Neural cell (in vitro differentiated cells): ENCODE data around the gene PCDH1.

ENCODE experiments used
- EP300 ChIP-seq: fragments of 450-650 bp; conservative IDR thresholded peaks from 2 replicates; pipeline ENCODE4 v1.6.1; 2014; ENCODE audit warnings: antibody characterized with exemption, mild to moderate bottlenecking, moderate library complexity; ENCODE audit not compliant: poor library complexity, severe bottlenecking
- EZH2 ChIP-seq: fragments of 200-600, 300-800 bp; shearing (Covaris generic), sonication (generic); IDR thresholded peaks from 2 replicates; pipeline ENCODE4 v1.6.1; 2014; ENCODE audit warnings: antibody characterized with exemption, low read length, borderline replicate concordance, mild to moderate bottlenecking; ENCODE audit not compliant: insufficient read depth, poor library complexity, severe bottlenecking
- MXI1 ChIP-seq: fragments of 450-650 bp; conservative IDR thresholded peaks from 2 replicates; pipeline ENCODE4 v1.6.1; 2014; ENCODE audit warnings: antibody characterized with exemption, mild to moderate bottlenecking; ENCODE audit not compliant: poor library complexity, severe bottlenecking
- SMC3 ChIP-seq: fragments of 450-650 bp; conservative IDR thresholded peaks from 2 replicates; pipeline ENCODE4 v1.6.1; 2014; ENCODE audit warnings: antibody characterized with exemption, mild to moderate bottlenecking, moderate library complexity; ENCODE audit not compliant: poor library complexity
- TAF1 ChIP-seq: IDR thresholded peaks from 2 replicates; pipeline ENCODE4 v1.6.1; 2012; ENCODE audit warnings: low read depth
- TF ChIP-seq, protein P1 (sequence below): fragments of 450-650 bp; IDR thresholded peaks from 2 replicates; pipeline ENCODE4 v1.5.1; 2014; ENCODE audit warnings: antibody characterized with exemption, mild to moderate bottlenecking, moderate library complexity; ENCODE audit not compliant: poor library complexity, severe bottlenecking

DNA sequence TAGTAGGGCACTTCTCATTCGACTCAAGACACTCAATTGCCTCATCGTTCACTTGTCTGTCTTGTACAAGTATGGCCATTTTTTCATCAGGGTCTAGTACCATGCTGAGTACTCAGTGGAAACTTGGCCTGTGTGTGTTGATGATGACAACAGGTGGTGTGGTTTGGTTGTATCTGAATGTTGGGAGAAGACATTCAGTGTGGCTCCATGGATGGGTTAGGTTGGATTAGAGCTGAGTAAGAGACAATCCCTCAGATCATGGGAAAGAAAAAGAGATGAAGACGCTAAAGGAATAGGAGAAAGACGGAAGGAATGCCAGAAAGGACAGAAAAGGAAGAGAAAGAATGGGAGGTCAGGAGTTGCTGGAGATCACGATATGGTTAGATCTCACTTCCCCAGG, 17.0 kb downstream of the PCDH1 start:
- TF ChIP-seq, protein P1, sequence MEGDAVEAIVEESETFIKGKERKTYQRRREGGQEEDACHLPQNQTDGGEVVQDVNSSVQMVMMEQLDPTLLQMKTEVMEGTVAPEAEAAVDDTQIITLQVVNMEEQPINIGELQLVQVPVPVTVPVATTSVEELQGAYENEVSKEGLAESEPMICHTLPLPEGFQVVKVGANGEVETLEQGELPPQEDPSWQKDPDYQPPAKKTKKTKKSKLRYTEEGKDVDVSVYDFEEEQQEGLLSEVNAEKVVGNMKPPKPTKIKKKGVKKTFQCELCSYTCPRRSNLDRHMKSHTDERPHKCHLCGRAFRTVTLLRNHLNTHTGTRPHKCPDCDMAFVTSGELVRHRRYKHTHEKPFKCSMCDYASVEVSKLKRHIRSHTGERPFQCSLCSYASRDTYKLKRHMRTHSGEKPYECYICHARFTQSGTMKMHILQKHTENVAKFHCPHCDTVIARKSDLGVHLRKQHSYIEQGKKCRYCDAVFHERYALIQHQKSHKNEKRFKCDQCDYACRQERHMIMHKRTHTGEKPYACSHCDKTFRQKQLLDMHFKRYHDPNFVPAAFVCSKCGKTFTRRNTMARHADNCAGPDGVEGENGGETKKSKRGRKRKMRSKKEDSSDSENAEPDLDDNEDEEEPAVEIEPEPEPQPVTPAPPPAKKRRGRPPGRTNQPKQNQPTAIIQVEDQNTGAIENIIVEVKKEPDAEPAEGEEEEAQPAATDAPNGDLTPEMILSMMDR: no peak
- TF ChIP-seq MXI1 (no peak), EP300 (no peak), TAF1 (no peak), EZH2 (no peak), SMC3 (no peak)
